ENCODE data around the gene SLC9A9. TPM values are rescaled to one million over a fixed set of nuclear protein-coding genes. Genes with fewer than 3 reads are reported as not detected.
A peak's percentile ranks its signal among the peaks of the same experiment; 100 is the strongest.
"Not testable (repeated sequence)": the region's sequence is repeated elsewhere in the genome, so short reads cannot be mapped to it uniquely, and the experiment has no call there.

Gene SLC9A9
- total and polyA plus RNA-seq, 2 donors, result 20.5 to 21.2 TPM

- Histone ChIP-seq H3K27ac (ENCODE audit: low read depth in 1 of 2, low read length in 1 of 2) (peak overlapping the region in 1 of 2 donors; percentile 86), H3K36me3 (ENCODE audit: control insufficient read depth in 2 of 2, insufficient read depth in 2 of 2, low read length in 1 of 2) (no peaks in the 10 kb centered on the region), H3K27me3 (ENCODE audit: control insufficient read depth in 2 of 2, insufficient read depth in 1 of 2, low read length in 1 of 2) (no peaks in the 10 kb centered on the region), H3K9me3 (ENCODE audit: control insufficient read depth in 2 of 2, insufficient read depth in 1 of 2, low read length in 1 of 2) (no peaks in the 10 kb centered on the region), H3K4me3 (ENCODE audit: low read length in 2 of 2) (no peak overlapping the region), H3K4me1 (ENCODE audit: control insufficient read depth in 2 of 2, insufficient read depth in 2 of 2, low read length in 2 of 2) (peaks cover 0 to 39% of the 10 kb centered on the region in 2 donors)
- WGBS, result 95% methylated on average over 5 of the region's 5 CpGs
- DNase-seq (ENCODE audit: low read depth in 6 of 9, low spot score in 9 of 9), result peak in 8 of 9 donors; percentile 36 to 75 (median 50)
Observed at GRCh38 chr3:143294188-143294587, 554.1 kb downstream of the SLC9A9 start.

DNA sequence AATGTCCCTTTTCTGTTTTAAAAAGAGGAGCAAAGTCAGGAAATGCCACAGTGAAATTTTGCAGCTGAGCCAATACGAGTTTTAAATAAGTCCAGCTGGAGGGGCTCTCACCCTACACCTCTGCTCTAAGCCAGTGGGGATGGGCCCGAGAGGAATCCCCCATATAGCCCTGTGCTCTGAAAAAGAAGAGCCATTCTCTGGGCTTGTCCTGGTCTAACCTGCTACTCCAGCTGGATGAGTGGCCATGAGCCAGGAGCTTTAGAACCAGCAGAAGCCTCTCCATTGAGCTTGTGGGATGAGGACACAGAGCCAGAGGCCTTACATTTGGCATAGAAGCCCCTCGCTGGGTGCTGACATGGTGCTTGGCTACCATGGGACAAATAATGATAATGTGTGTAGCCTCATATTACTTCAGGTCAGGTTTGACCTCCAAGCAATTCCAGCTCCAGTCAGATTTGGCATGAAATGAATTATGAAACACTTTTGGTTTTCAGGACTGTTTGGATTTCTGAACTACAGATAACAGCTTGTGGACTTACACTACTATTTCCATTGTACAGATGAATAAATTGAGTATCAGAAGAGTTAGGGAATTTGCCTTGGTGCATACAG, 556.3 kb downstream of the SLC9A9 start:
- Histone ChIP-seq H3K9me3 (ENCODE audit: control insufficient read depth in 2 of 2, insufficient read depth in 1 of 2, low read length in 1 of 2) (no peaks in the 10 kb centered on the region), H3K27me3 (ENCODE audit: control insufficient read depth in 2 of 2, insufficient read depth in 1 of 2, low read length in 1 of 2) (no peaks in the 10 kb centered on the region), H3K4me1 (ENCODE audit: control insufficient read depth in 2 of 2, insufficient read depth in 2 of 2, low read length in 2 of 2) (peaks cover 0 to 26% of the 10 kb centered on the region in 2 donors), H3K27ac (ENCODE audit: low read depth in 1 of 2, low read length in 1 of 2) (no peak overlapping the region), H3K36me3 (ENCODE audit: control insufficient read depth in 2 of 2, insufficient read depth in 2 of 2, low read length in 1 of 2) (no peaks in the 10 kb centered on the region), H3K4me3 (ENCODE audit: low read length in 2 of 2) (no peak overlapping the region)
- WGBS, result 95% methylated on average over 3 of the region's 3 CpGs
- no peak for DNase-seq (ENCODE audit: low read depth in 6 of 9, low spot score in 9 of 9)

- H3K36me3 ChIP-seq (ENCODE audit: control insufficient read depth in 2 of 2, insufficient read depth in 2 of 2, low read length in 1 of 2), result no peaks in the 10 kb centered on the region
- H3K4me3 ChIP-seq (ENCODE audit: low read length in 2 of 2), result no peak overlapping the region
- H3K4me1 ChIP-seq (ENCODE audit: control insufficient read depth in 2 of 2, insufficient read depth in 2 of 2, low read length in 2 of 2), result peaks cover 0 to 9% of the 10 kb centered on the region in 2 donors
- no peak for DNase-seq (ENCODE audit: low read depth in 6 of 9, low spot score in 9 of 9)
- no peaks in the 10 kb centered on the region for H3K9me3 ChIP-seq (ENCODE audit: control insufficient read depth in 2 of 2, insufficient read depth in 1 of 2, low read length in 1 of 2)
- WGBS, result 100% methylated on average over 2 of the region's 2 CpGs
- no peaks in the 10 kb centered on the region for H3K27me3 ChIP-seq (ENCODE audit: control insufficient read depth in 2 of 2, insufficient read depth in 1 of 2, low read length in 1 of 2)
- H3K27ac ChIP-seq (ENCODE audit: low read depth in 1 of 2, low read length in 1 of 2), result no peak overlapping the region
Observed at GRCh38 chr3:143288944-143289343, 559.3 kb downstream of the SLC9A9 start.

GRCh38 chr3:143287403-143287802, 560.9 kb downstream of the SLC9A9 start:
- WGBS, result over 99% methylated on average over 2 of the region's 2 CpGs
- H3K27me3 ChIP-seq (ENCODE audit: control insufficient read depth in 2 of 2, insufficient read depth in 1 of 2, low read length in 1 of 2), result no peaks in the 10 kb centered on the region

DNA sequence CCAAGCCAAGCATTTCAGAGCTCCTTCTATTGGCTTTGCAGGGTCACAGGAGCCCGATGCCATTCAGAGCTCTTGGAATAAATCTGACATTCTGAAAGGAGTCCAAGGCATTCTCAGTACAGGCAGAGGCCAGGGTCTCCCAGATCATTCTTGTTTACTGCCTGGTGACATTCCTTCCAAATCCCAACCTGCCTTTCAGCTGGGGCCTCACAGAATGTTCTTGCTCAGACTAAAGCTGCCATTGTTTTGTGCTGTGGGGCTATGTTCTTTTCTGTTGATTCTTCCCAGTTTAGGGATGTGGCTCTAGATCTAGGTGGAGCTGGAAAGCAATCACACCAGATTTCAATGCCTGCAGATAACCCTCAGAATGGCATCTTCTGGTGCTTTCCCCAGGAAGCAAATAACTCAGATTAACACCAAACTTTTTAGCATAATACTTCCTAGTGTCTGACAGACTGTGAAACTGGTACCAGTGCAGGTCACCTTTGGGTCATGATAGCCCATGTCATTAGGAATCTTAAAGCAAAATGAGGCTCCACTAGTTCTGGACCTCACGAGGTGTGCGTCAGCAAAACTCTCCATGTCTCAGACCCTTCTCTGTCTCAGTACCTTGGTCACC, 561.8 kb downstream of the SLC9A9 start:
- H3K27ac ChIP-seq (ENCODE audit: low read depth in 1 of 2, low read length in 1 of 2), result no peak overlapping the region
- H3K4me3 ChIP-seq (ENCODE audit: low read length in 2 of 2), result no peak overlapping the region
- no peaks in the 10 kb centered on the region for H3K9me3 ChIP-seq (ENCODE audit: control insufficient read depth in 2 of 2, insufficient read depth in 1 of 2, low read length in 1 of 2)
- DNase-seq (ENCODE audit: low read depth in 6 of 9, low spot score in 9 of 9), result no peak
- H3K27me3 ChIP-seq (ENCODE audit: control insufficient read depth in 2 of 2, insufficient read depth in 1 of 2, low read length in 1 of 2), result no peaks in the 10 kb centered on the region
- over 99% methylated on average over 3 of the region's 3 CpGs for WGBS
- no peaks in the 10 kb centered on the region for H3K36me3 ChIP-seq (ENCODE audit: control insufficient read depth in 2 of 2, insufficient read depth in 2 of 2, low read length in 1 of 2)
- H3K4me1 ChIP-seq (ENCODE audit: control insufficient read depth in 2 of 2, insufficient read depth in 2 of 2, low read length in 2 of 2), result peaks cover 0 to 4% of the 10 kb centered on the region in 2 donors

More at GRCh38 chr3:143287403-143287802, 560.9 kb downstream of the SLC9A9 start:
- Histone ChIP-seq H3K4me3 (ENCODE audit: low read length in 2 of 2) (no peak overlapping the region), H3K36me3 (ENCODE audit: control insufficient read depth in 2 of 2, insufficient read depth in 2 of 2, low read length in 1 of 2) (no peaks in the 10 kb centered on the region), H3K27ac (ENCODE audit: low read depth in 1 of 2, low read length in 1 of 2) (no peak overlapping the region), H3K4me1 (ENCODE audit: control insufficient read depth in 2 of 2, insufficient read depth in 2 of 2, low read length in 2 of 2) (peaks cover 0 to 5% of the 10 kb centered on the region in 2 donors), H3K9me3 (ENCODE audit: control insufficient read depth in 2 of 2, insufficient read depth in 1 of 2, low read length in 1 of 2) (no peaks in the 10 kb centered on the region)
- no peak for DNase-seq (ENCODE audit: low read depth in 6 of 9, low spot score in 9 of 9)

DNA sequence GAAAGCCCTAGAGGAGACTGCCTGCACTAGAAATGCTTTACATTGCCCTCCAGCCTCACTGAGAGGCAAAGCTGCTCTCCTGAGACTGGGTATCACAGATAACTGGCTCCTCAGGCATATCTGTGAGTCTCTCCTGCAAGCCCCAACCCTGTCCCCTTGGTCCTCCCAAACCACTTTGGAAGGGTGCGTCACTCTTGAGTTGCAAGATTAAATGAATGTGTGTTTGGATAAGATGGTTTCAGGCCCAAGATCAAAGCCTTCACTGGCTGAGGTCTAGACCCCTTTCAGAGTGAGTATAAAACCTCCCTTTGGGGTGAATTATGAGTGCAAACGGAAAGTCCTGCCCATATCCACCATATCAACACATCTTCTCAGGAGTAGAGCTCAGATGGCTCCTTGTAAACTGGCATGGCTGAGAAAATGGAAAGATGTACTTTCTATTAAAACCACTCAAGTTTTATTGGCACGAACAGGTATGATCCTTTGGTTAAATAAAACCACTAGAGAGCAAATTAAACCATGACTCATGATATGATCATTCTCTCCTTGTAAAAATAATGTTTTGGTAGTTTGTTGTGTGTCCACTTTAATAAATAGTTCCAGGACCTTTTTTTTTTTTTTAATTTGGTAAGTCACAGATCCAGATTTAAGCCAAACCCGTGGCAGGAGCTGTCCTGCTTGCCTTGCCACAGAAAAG, 564.7 kb downstream of the SLC9A9 start:
- H3K27me3 ChIP-seq (ENCODE audit: control insufficient read depth in 2 of 2, insufficient read depth in 1 of 2, low read length in 1 of 2), result no peaks in the 10 kb centered on the region
- peaks cover 0 to 4% of the 10 kb centered on the region in 2 donors for H3K9me3 ChIP-seq (ENCODE audit: control insufficient read depth in 2 of 2, insufficient read depth in 1 of 2, low read length in 1 of 2)
- peaks cover 0 to 21% of the 10 kb centered on the region in 2 donors for H3K4me1 ChIP-seq (ENCODE audit: control insufficient read depth in 2 of 2, insufficient read depth in 2 of 2, low read length in 2 of 2)
- no peaks in the 10 kb centered on the region for H3K36me3 ChIP-seq (ENCODE audit: control insufficient read depth in 2 of 2, insufficient read depth in 2 of 2, low read length in 1 of 2)
- no peak overlapping the region for H3K4me3 ChIP-seq (ENCODE audit: low read length in 2 of 2)
- no peak overlapping the region for H3K27ac ChIP-seq (ENCODE audit: low read depth in 1 of 2, low read length in 1 of 2)
- WGBS, result 95% methylated on average over 4 of the region's 4 CpGs
- no peak for DNase-seq (ENCODE audit: low read depth in 6 of 9, low spot score in 9 of 9)

DNA sequence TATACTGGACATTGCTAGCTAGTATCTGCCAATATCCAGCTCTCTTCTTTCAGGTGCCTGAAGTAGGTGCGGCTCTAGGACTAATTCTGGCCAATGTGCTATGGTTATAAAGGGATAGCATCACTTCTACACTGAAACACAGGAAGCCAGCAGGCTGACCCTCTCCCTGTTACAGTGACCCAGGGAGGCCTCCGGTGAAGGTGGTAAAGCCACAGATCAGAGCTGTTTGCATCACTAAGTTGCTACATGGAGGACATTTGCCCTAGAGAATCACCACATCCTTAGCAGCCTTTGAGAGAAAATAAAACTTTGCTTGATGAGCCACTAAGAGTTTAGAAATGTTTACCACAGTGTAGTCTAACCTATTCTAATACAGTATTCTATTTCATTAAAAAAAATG, 567.3 kb downstream of the SLC9A9 start:
- 96% methylated on average over 2 of the region's 2 CpGs for WGBS
- Histone ChIP-seq H3K4me3 (ENCODE audit: low read length in 2 of 2) (no peak overlapping the region), H3K9me3 (ENCODE audit: control insufficient read depth in 2 of 2, insufficient read depth in 1 of 2, low read length in 1 of 2) (peaks cover 0 to 4% of the 10 kb centered on the region in 2 donors), H3K36me3 (ENCODE audit: control insufficient read depth in 2 of 2, insufficient read depth in 2 of 2, low read length in 1 of 2) (no peaks in the 10 kb centered on the region), H3K27me3 (ENCODE audit: control insufficient read depth in 2 of 2, insufficient read depth in 1 of 2, low read length in 1 of 2) (no peaks in the 10 kb centered on the region), H3K4me1 (ENCODE audit: control insufficient read depth in 2 of 2, insufficient read depth in 2 of 2, low read length in 2 of 2) (peaks cover 0 to 32% of the 10 kb centered on the region in 2 donors), H3K27ac (ENCODE audit: low read depth in 1 of 2, low read length in 1 of 2) (no peak overlapping the region)
- DNase-seq (ENCODE audit: low read depth in 6 of 9, low spot score in 9 of 9), result no peak

- H3K4me1 ChIP-seq (ENCODE audit: control insufficient read depth in 2 of 2, insufficient read depth in 2 of 2, low read length in 2 of 2), result peaks cover 0 to 32% of the 10 kb centered on the region in 2 donors
- H3K4me3 ChIP-seq (ENCODE audit: low read length in 2 of 2); H3K36me3 ChIP-seq (ENCODE audit: control insufficient read depth in 2 of 2, insufficient read depth in 2 of 2, low read length in 1 of 2); DNase-seq (ENCODE audit: low read depth in 6 of 9, low spot score in 9 of 9); H3K27me3 ChIP-seq (ENCODE audit: control insufficient read depth in 2 of 2, insufficient read depth in 1 of 2, low read length in 1 of 2); H3K27ac ChIP-seq (ENCODE audit: low read depth in 1 of 2, low read length in 1 of 2); H3K9me3 ChIP-seq (ENCODE audit: control insufficient read depth in 2 of 2, insufficient read depth in 1 of 2, low read length in 1 of 2): not testable (repeated sequence)
- 96% methylated on average over 5 of the region's 5 CpGs for WGBS
Observed at GRCh38 chr3:143279567-143279966, 568.7 kb downstream of the SLC9A9 start.

DNA sequence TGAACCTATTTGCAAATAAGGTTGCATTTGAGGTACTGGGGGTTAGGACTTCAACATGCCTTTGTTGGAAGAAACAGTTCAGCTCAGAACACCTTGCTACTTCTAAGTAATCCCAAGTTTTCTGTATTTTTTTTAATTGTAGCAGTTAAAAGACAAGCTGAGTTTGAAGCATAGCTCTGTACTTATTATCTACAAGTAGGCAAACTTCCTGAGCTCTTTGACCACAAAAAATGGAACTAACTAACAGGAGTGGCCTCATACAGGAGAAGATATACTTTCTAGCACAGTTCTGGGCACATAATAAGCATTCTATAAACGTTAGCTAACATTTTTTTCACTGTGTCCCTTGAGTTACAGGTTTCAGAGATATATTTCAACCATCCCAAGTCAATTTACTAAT, 569.5 kb downstream of the SLC9A9 start:
- no peaks in the 10 kb centered on the region for H3K36me3 ChIP-seq (ENCODE audit: control insufficient read depth in 2 of 2, insufficient read depth in 2 of 2, low read length in 1 of 2)
- H3K9me3 ChIP-seq (ENCODE audit: control insufficient read depth in 2 of 2, insufficient read depth in 1 of 2, low read length in 1 of 2), result peaks cover 0 to 4% of the 10 kb centered on the region in 2 donors
- H3K4me3 ChIP-seq (ENCODE audit: low read length in 2 of 2), result no peak overlapping the region
- H3K27me3 ChIP-seq (ENCODE audit: control insufficient read depth in 2 of 2, insufficient read depth in 1 of 2, low read length in 1 of 2), result no peaks in the 10 kb centered on the region
- H3K27ac ChIP-seq (ENCODE audit: low read depth in 1 of 2, low read length in 1 of 2), result peak overlapping the region in 1 of 2 donors; percentile 14
- DNase-seq (ENCODE audit: low read depth in 6 of 9, low spot score in 9 of 9), result no peak
- peaks cover 0 to 32% of the 10 kb centered on the region in 2 donors for H3K4me1 ChIP-seq (ENCODE audit: control insufficient read depth in 2 of 2, insufficient read depth in 2 of 2, low read length in 2 of 2)
- 55% methylated on average over 1 of the region's 1 CpG for WGBS
